ENCODE data around the gene PHKG2.

DNA sequence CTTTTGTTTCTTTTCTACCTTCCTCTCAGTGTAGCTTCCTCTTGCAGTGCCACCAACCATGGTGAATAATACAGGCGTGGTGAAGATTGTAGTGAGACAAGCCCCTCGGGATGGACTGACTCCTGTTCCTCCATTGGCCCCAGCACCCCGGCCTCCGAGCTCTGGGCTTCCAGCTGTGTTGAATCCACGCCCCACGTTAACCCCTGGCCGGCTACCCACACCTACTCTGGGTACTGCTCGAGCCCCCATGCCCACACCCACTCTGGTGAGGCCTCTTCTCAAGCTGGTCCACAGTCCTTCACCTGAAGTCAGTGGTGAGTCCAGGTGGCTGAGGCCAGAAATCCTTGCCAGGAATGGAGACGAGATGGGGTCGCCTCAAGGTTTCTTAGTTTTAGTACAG is 25.3 kb upstream of the PHKG2 start:
- TF ChIP-seq POLR2A (IDR thresholded peaks at IDR 0.05; ENCODE audit: extremely low read depth, insufficient read length) (no peak), CTCF (IDR thresholded peaks at IDR 0.05; ENCODE audit: low read depth, low read length) (no peak), MAX (IDR thresholded peaks at IDR 0.05; ENCODE audit: low read depth, low read length) (no peak), MYC (IDR thresholded peaks at IDR 0.05; ENCODE audit: low read depth, low read length) (no peak)

Data from NB4 (cell line).